ENCODE measurements around the gene NR6A1.

NR6A1 gene

GRCh38 chr9:124795881-124796431 lies 24.8 kb upstream of the NR6A1 start:
- no peak for DNase-seq

GRCh38 chr9:124794902-124795491 lies 23.9 kb upstream of the NR6A1 start:
- no peak for DNase-seq

- no peak for DNase-seq
Observed at GRCh38 chr9:124793015-124793541, 22.0 kb upstream of the NR6A1 start.

DNA sequence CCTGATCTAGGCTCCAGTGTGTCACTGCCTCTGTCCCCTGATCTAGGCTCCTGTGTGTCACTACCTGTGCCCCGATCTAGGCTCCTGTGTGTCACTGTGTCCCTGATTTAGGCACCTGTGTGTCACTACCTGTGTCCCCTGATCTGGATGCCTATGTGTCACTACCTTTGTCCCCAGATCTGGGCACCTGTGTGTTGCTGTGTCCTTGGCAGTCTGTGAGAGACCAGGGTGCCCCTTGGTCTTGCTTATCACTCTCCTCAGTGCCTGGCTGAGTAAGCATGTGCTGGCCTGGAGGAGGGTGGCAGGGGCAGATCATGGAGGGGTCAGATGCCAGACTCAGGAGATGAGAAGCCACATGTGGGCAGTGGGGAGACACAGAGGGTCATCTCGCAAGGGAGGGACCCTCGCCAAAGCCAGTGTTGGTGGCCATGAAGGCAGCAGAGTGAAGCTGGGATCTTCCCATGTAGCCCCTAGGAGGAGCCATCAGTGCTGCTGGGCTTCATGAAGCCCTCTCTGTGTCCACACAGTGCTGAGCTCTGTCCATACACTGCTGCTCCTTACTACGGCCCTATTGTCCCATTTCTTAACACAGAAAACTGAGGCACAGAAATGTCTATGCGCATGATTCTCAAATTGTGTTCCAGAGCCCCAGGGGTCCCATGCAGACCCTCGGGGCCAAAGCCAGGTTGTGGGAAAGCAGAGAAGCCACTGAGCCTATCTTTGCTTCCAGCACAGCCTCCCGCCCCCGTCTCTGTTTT lies 21.3 kb upstream of the NR6A1 start:
- no peak for DNase-seq

- no peak for DNase-seq
Observed at GRCh38 chr9:124790801-124791505, 19.8 kb upstream of the NR6A1 start.

DNA sequence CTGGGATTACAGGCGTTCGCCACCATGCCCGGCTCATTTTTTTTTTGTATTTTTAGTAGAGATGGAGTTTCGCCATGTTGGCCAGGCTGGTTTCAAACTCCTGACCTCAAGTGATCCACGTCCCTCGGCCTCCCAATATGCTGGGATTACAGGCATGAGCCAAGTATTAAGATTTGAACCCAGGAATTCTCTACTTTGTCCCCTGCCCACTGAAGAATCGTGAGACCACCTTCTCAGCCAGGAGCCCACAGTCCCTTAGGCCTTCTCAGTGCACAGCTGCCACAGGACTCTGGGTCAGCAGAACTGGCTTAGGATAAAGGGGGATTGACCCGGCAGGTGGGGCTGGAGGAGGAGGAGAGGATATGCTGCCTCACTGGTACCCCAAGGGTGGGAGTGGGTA lies 19.2 kb upstream of the NR6A1 start:
- DNase-seq: no peak

DNA sequence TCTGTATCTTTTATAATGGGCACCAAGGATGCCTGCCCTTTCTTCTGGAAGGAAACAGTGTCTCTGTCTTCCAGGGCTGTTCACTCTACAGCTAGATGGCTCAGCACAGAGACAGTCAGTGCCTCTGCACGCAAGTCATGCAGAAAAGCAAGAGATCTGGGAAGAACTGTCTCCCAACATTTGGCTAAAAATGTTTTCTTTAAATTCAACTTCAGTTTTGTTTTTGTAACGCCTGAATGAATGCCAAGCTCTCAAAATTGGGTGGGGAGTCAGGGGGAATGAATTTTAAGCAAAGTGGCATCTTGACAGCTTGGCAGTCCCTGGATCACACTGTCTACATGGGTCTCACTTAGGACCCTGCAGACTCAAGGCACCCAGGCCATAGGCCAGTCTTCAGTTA lies 18.4 kb upstream of the NR6A1 start:
- no peak for DNase-seq

- no peak for DNase-seq
Observed at GRCh38 chr9:124788542-124789217, 17.6 kb upstream of the NR6A1 start.

- DNase-seq: no peak
Observed at GRCh38 chr9:124786881-124787573, 15.9 kb upstream of the NR6A1 start.

DNA sequence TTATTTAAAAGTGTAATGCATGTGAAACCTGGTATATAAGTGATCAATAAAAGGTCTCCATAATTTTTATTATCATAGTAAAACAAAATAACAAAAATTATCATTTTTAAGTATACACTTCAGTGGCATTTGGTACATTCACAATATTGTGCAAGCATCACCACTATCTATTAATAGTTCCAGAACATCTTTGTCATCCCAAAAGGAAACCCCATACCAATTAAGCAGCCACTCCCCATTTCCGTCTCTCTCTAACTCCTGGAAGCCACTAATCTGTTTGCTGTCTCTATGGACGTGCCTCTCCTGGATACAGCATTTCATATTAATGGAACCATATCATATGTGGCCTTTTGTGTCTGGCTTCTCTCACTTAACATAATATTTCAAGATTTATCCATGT lies 13.4 kb upstream of the NR6A1 start:
- DNase-seq: no peak

GRCh38 chr9:124783830-124784229 lies 12.7 kb upstream of the NR6A1 start:
- DNase-seq: no peak

DNA sequence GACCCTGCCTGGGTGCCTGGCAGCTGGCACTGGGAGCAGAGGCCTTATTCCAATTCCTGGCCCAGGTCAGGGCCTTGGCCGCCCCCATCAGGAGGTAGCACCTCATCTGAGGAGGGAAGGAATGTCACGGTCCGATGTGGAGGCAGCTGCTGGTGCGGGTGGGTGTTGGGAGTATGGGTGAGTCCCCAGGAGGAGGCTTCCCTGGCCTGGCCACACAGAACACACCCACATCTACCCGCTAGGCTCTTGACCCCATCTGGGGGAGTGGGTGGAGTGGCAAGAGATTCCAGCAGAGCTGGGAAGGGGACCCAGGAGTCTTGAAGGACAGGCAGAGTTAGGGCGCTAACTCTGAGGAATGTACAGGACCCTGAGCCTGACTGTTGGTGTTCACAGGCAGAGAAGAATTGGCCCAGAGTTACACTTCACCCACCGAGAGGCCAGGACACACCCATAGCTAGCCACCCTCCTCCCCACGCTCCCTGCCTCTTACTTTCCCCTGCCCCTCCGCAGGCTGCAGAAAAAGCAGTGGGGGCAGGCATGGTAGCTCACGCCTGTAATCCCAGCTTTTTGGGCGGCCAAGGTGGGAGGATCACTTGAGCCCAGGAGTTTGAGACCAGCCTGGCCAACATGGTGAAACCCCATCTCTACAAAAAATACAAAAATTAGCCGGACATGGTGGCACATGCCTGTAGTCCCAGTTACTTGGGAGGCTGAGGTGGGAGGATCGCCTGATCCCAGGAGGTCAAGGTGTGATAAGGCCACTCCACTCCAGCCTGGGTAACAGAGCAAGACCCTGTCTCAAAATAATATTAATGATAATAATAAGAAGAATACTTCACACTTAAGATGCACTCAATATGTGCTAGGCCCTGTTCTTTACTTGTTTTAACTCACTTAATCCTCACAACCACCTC lies 11.8 kb upstream of the NR6A1 start:
- DNase-seq: no peak

GRCh38 chr9:124781967-124782660 lies 11.0 kb upstream of the NR6A1 start:
- DNase-seq: no peak

DNA sequence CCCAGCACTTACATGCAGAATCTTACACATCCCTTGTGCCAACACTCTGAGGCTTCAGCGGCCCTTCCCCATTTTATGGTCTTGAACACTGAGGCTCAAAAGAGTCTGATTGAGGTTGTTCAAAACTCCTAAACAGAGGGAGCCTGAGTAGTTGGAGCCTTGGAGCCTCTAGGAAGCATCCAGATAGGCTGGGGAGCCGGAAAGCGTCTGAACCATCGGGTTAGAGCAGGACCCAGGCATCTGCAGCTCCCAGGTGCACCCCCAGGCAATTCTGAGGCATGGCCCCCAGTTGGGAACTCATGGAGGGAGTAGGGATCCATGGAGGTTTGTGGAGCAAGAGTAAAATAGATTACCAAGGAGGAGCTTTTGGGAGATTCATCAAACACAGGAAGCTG lies 9.6 kb upstream of the NR6A1 start:
- no peak for DNase-seq

- DNase-seq: no peak
Observed at GRCh38 chr9:124780060-124780756, 9.1 kb upstream of the NR6A1 start.

GRCh38 chr9:124779368-124780059 lies 8.4 kb upstream of the NR6A1 start:
- DNase-seq: no peak

GRCh38 chr9:124778575-124779367 lies 7.7 kb upstream of the NR6A1 start:
- DNase-seq: no peak

DNA sequence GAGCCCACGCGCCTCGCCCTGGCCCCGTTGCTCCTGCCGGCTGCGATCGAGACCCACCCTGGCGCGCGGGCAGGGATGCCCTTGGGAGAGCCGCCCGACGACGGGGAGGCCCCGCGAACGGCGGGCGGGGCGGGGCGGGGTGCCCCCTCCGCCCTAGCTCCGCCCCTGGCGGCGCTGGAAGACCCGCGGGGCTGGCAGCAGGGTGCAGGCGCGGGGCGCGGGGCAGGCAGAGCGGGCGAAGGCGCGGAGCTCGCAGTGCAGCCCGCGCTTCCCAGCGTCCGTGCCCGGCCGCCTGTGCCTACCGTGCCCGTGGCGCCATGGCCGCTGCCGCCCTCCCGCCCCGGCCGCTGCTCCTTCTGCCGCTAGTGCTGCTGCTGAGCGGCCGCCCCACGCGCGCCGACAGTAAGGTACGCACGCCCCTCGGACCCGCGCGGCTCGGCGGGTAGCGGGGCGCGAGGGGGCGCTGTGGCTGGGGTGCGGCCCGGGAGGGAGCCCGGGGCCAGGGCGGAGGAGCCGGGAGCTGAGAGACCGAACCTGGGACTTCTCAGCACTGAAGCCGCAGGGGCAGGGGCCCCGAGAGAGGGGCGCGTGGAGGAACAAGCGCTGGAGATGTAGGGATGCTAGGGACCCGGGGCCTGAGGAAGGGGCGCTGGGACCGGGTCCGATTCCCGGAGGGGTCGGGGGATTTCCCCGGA lies 6.0 kb upstream of the NR6A1 start, which contains the start of gene OLFML2A:
OLFML2A (plus strand) TSS at position 180 of the 695 bp plus-strand sequence; CDS start at position 318, 138 bp downstream.
- DNase-seq: peak in 1 of 2 experiments; percentile 18
